ENCODE data around the gene TMEFF2.

TMEFF2 gene

DNA sequence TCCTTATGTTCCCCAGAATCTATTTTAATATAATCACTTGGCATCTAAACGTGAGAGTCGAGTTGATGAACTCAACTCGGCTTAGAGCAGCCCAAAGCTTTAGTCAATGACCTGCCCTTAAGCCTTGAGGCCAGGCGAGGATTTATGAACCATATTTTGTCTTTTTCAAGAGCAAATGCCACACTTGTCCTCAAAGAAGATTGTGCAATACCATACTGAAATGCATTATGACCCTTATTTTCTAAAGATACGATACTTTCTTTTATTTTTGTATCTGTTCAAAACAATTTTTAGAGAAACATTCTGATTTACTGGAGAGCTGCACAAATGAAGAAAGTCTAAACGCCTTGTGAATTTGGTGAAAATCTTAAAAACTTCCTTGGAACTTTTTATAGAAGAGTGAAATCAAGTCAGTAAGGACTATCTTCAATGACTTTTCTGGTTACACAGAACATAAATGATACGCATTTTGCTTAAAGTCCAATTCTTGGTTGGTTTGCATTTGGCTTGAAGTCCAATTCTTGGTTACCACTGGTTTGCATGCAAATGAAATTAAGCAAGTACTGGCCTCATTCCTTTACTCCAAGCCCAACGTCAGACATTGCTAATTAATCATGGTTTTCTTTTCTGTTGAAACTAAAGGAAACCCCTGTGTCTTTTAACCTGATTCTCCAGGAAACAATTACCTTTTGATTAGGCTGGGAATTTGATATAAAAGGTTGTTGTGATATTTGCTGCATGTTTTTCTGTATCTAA lies 242.0 kb downstream of the TMEFF2 start:
- DNase-seq (ENCODE audit: insufficient read length) (no peak), FAIRE-seq (no peak)
- TF ChIP-seq TAF1 (IDR thresholded peaks at IDR 0.05; ENCODE audit: borderline replicate concordance, low read depth, low read length) (no peak), POLR2A (IDR thresholded peaks at IDR 0.05; ENCODE audit: low read depth, low read length) (no peak), POLR2AphosphoS5 (IDR thresholded peaks at IDR 0.05; ENCODE audit: low read depth, low read length) (no peak)

DNA sequence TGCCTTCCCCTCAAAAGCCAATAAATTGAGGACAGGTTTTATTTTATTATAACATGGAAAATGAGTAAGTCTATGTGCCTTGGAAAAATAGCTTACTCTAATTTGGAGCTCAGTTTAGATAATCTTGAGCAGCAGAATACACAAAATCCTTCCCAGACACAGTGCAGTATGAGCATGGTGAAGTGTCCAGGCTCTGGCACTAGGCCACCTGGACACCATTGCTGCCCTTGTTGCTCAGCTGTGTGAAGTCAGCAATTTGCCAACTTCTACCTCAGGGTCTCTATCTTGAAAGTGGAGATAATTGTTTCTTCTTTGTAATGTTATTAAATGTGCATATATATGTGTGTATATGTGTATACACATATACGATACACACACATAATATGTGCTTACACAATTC lies 242.9 kb downstream of the TMEFF2 start:
- no peak for FAIRE-seq
- no peak for DNase-seq (ENCODE audit: insufficient read length)
- no peak for TF ChIP-seq POLR2AphosphoS5 (IDR thresholded peaks at IDR 0.05; ENCODE audit: low read depth, low read length)
- TF ChIP-seq POLR2A (IDR thresholded peaks at IDR 0.05; ENCODE audit: low read depth, low read length): no peak
- TF ChIP-seq TAF1 (IDR thresholded peaks at IDR 0.05; ENCODE audit: borderline replicate concordance, low read depth, low read length): no peak

DNA sequence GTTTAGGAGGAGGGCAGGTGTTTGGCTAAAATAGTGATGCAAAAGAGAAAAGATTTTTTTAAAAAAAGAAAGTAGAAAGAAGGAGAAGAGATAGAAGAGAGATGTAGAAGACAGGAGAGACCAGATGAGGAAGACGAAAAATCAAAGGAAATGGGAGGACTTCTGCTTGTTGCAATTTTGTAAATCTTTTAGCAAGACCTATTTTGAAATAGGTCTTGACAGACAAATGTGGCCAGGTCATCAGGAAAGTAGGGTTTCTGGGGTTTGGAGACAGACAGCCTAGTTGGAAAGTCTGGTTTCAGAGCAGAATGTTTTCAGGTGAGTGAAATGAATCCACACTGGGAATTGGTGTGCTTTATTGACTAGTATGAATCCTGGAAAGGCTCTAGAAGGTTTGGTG lies 243.4 kb downstream of the TMEFF2 start:
- no peak for TF ChIP-seq TAF1 (IDR thresholded peaks at IDR 0.05; ENCODE audit: borderline replicate concordance, low read depth, low read length)
- no peak for TF ChIP-seq POLR2AphosphoS5 (IDR thresholded peaks at IDR 0.05; ENCODE audit: low read depth, low read length)
- no peak for TF ChIP-seq POLR2A (IDR thresholded peaks at IDR 0.05; ENCODE audit: low read depth, low read length)
- DNase-seq (ENCODE audit: insufficient read length) (no peak), FAIRE-seq (no peak)

GRCh38 chr2:191950132-191950874 lies 244.4 kb downstream of the TMEFF2 start:
- TF ChIP-seq POLR2A (IDR thresholded peaks at IDR 0.05; ENCODE audit: low read depth, low read length) (no peak), TAF1 (IDR thresholded peaks at IDR 0.05; ENCODE audit: borderline replicate concordance, low read depth, low read length) (no peak), POLR2AphosphoS5 (IDR thresholded peaks at IDR 0.05; ENCODE audit: low read depth, low read length) (no peak)
- FAIRE-seq (no peak), DNase-seq (ENCODE audit: insufficient read length) (no peak)

GRCh38 chr2:191947235-191947634 lies 247.5 kb downstream of the TMEFF2 start:
- FAIRE-seq: no peak
- DNase-seq (ENCODE audit: insufficient read length): no peak
- TF ChIP-seq POLR2A (IDR thresholded peaks at IDR 0.05; ENCODE audit: low read depth, low read length) (no peak), POLR2AphosphoS5 (IDR thresholded peaks at IDR 0.05; ENCODE audit: low read depth, low read length) (no peak), TAF1 (IDR thresholded peaks at IDR 0.05; ENCODE audit: borderline replicate concordance, low read depth, low read length) (no peak)

- no peak for DNase-seq (ENCODE audit: insufficient read length)
- FAIRE-seq: no peak
- TF ChIP-seq POLR2A (IDR thresholded peaks at IDR 0.05; ENCODE audit: low read depth, low read length) (no peak), POLR2AphosphoS5 (IDR thresholded peaks at IDR 0.05; ENCODE audit: low read depth, low read length) (no peak), TAF1 (IDR thresholded peaks at IDR 0.05; ENCODE audit: borderline replicate concordance, low read depth, low read length) (no peak)
These were observed 248.1 kb downstream of the TMEFF2 start for GRCh38 chr2:191946471-191947182.

GRCh38 chr2:191945623-191946022 lies 249.1 kb downstream of the TMEFF2 start:
- TF ChIP-seq POLR2AphosphoS5 (IDR thresholded peaks at IDR 0.05; ENCODE audit: low read depth, low read length) (no peak), POLR2A (IDR thresholded peaks at IDR 0.05; ENCODE audit: low read depth, low read length) (no peak), TAF1 (IDR thresholded peaks at IDR 0.05; ENCODE audit: borderline replicate concordance, low read depth, low read length) (no peak)
- FAIRE-seq (no peak), DNase-seq (ENCODE audit: insufficient read length) (no peak)

GRCh38 chr2:191942739-191943103 lies 252.0 kb downstream of the TMEFF2 start:
- no peak for DNase-seq (ENCODE audit: insufficient read length)
- FAIRE-seq: no peak
- no peak for TF ChIP-seq POLR2AphosphoS5 (IDR thresholded peaks at IDR 0.05; ENCODE audit: low read depth, low read length)
- no peak for TF ChIP-seq TAF1 (IDR thresholded peaks at IDR 0.05; ENCODE audit: borderline replicate concordance, low read depth, low read length)
- TF ChIP-seq POLR2A (IDR thresholded peaks at IDR 0.05; ENCODE audit: low read depth, low read length): no peak

GRCh38 chr2:191942090-191942738 lies 252.5 kb downstream of the TMEFF2 start:
- no peak for TF ChIP-seq POLR2AphosphoS5 (IDR thresholded peaks at IDR 0.05; ENCODE audit: low read depth, low read length)
- TF ChIP-seq TAF1 (IDR thresholded peaks at IDR 0.05; ENCODE audit: borderline replicate concordance, low read depth, low read length): no peak
- TF ChIP-seq POLR2A (IDR thresholded peaks at IDR 0.05; ENCODE audit: low read depth, low read length): no peak
- DNase-seq (ENCODE audit: insufficient read length) (no peak), FAIRE-seq (no peak)

- FAIRE-seq (peak; percentile 5), DNase-seq (ENCODE audit: insufficient read length) (no peak)
- no peak for TF ChIP-seq TAF1 (IDR thresholded peaks at IDR 0.05; ENCODE audit: borderline replicate concordance, low read depth, low read length)
These were observed 253.3 kb downstream of the TMEFF2 start for GRCh38 chr2:191941376-191941929.

GRCh38 chr2:191938779-191939178 lies 256.0 kb downstream of the TMEFF2 start:
- TF ChIP-seq POLR2AphosphoS5 (IDR thresholded peaks at IDR 0.05; ENCODE audit: low read depth, low read length) (no peak), TAF1 (IDR thresholded peaks at IDR 0.05; ENCODE audit: borderline replicate concordance, low read depth, low read length) (no peak), POLR2A (IDR thresholded peaks at IDR 0.05; ENCODE audit: low read depth, low read length) (no peak)
- FAIRE-seq (no peak), DNase-seq (ENCODE audit: insufficient read length) (no peak)
